A549 (cell line): ENCODE data around the gene TWIST1. TPM values are rescaled to one million over a fixed set of nuclear protein-coding genes. Genes with fewer than 3 reads are reported as not detected.

Experiments
- ATAC-seq, 2 experiments: fragments of 200-7000 bp in 1 of 2; fragments of >200 bp in 1 of 2; cut with Nextera tagmentation in 1 of 2; cut with Tn5 transposase in 1 of 2; 3 replicates each; pipeline versions ENCODE4 v1.8.0 to v1.9.1; 2018 to 2020; ENCODE audit warnings: mild to moderate bottlenecking in 1 of 2, moderate library complexity in 1 of 2
- CTCF ChIA-PET: fragments of 300-600 bp; sonication (Branson Sonifier 250); formaldehyde crosslinking; extraction: SDS; loops from one replicate; lab custom pipeline; 2021; ENCODE audit warnings: antibody characterized with exemption, inconsistent platforms; lab: Yijun Ruan, JAX
- POLR2A ChIA-PET: fragments of 350-600 bp; formaldehyde crosslinking; extraction: SDS; loops from one replicate; lab custom pipeline; 2021; ENCODE audit warnings: antibody characterized with exemption, inconsistent platforms; lab: Yijun Ruan, JAX
- DNase-seq, 2 experiments: peaks; one replicate each; pipeline versions ENCODE4 v3.0.0 to v3.0.0-alpha.2; 2011 to 2016; ENCODE audit warnings: low read depth in 1 of 2, low spot score in 1 of 2
- FAIRE-seq: peaks from 2 replicates; lab custom pipeline; 2011; peaks lifted over from hg19 to GRCh38; lab: Jason Lieb, UNC
- H3K27ac ChIP-seq, 2 experiments: fragments of >200 bp; sonication (Bioruptor Twin); formaldehyde crosslinking; 3 replicates each; pipeline ENCODE4 v1.5.1; 2016 to 2017
- H3K4me1 ChIP-seq: fragments of >200 bp; sonication (Bioruptor Twin); formaldehyde crosslinking; 3 replicates; pipeline ENCODE4 v1.6.1; 2016
- H3K4me2 ChIP-seq: fragments of >200 bp; sonication (Bioruptor Twin); formaldehyde crosslinking; 3 replicates; pipeline ENCODE4 v1.6.1; 2016
- H3K4me3 ChIP-seq: fragments of >200 bp; sonication (Bioruptor Twin); formaldehyde crosslinking; 3 replicates; pipeline ENCODE4 v1.5.1; 2016
- H3K9me3 ChIP-seq: fragments of >200 bp; sonication (Bioruptor Twin); formaldehyde crosslinking; 3 replicates; pipeline ENCODE4 v1.6.1; 2016
- CBX2 ChIP-seq: fragments of 200-600 bp; sonication (generic); IDR thresholded peaks from 2 replicates; pipeline ENCODE4 v1.6.1; 2016; ENCODE audit warnings: low read depth, mild to moderate bottlenecking, borderline replicate concordance
- CEBPB ChIP-seq, 2 experiments: fragments of >200 bp in 1 of 2; sonication (Bioruptor Twin) in 1 of 2; formaldehyde crosslinking in 1 of 2; IDR thresholded peaks; 2 replicates each; pipeline ENCODE4 v1.6.1; 2012 to 2016
- CHD4 ChIP-seq: fragments of 200-600 bp; sonication (generic); IDR thresholded peaks from 2 replicates; pipeline ENCODE4 v1.6.1; 2016; ENCODE audit warnings: antibody characterized with exemption, mild to moderate bottlenecking, borderline replicate concordance
- CTCF ChIP-seq: fragments of >200 bp; sonication (Bioruptor Twin); formaldehyde crosslinking; IDR thresholded peaks from 3 replicates; pipeline ENCODE4 v1.5.1; 2016
- EHF ChIP-seq: fragments of 250-450 bp; sonication (Bioruptor Pico); IDR thresholded peaks from 2 replicates; pipeline ENCODE4 v1.5.0; 2020; ENCODE audit warnings: mild to moderate bottlenecking
- ESRRA ChIP-seq: fragments of 150-350 bp; IDR thresholded peaks from 2 replicates; pipeline ENCODE4 v1.6.1; 2014; ENCODE audit warnings: mild to moderate bottlenecking, low read length, borderline replicate concordance
- FOSL2 ChIP-seq, 2 experiments: fragments of 450-650 bp in 1 of 2; fragments of >200 bp in 1 of 2; sonication (Bioruptor Twin) in 1 of 2; formaldehyde crosslinking; IDR thresholded peaks; 2 replicates each; pipeline versions ENCODE4 v1.5.0 to v1.6.1; 2016 to 2020; ENCODE audit warnings: mild to moderate bottlenecking in 1 of 2, moderate library complexity in 1 of 2
- HES2 ChIP-seq: fragments of >200 bp; sonication (Bioruptor Twin); formaldehyde crosslinking; IDR thresholded peaks from 2 replicates; pipeline ENCODE4 v1.6.1; 2016
- HEYL ChIP-seq: fragments of 250-450 bp; sonication (Bioruptor Pico); IDR thresholded peaks from 2 replicates; pipeline ENCODE4 v1.8.0; 2021; ENCODE audit warnings: mild to moderate bottlenecking, moderate library complexity
- KDM1A ChIP-seq: fragments of 200-600 bp; sonication (generic); IDR thresholded peaks from 2 replicates; pipeline ENCODE4 v1.6.1; 2016; ENCODE audit warnings: low read depth, mild to moderate bottlenecking
- MAX ChIP-seq: IDR thresholded peaks from 2 replicates; pipeline ENCODE4 v1.6.1; 2012
- MAZ ChIP-seq: fragments of 150-350 bp; IDR thresholded peaks from 2 replicates; pipeline ENCODE4 v1.6.1; 2014; ENCODE audit warnings: antibody characterized with exemption, low read depth, low read length, borderline replicate concordance
- MYC ChIP-seq: IDR thresholded peaks from 2 replicates; pipeline ENCODE4 v1.6.1; 2012; ENCODE audit warnings: mild to moderate bottlenecking, inconsistent platforms, low read length, improper control_type of control experiment, borderline replicate concordance
- NPAS2 ChIP-seq: fragments of 250-450 bp; sonication (Bioruptor Pico); IDR thresholded peaks from 2 replicates; pipeline ENCODE4 v1.8.0; 2022; ENCODE audit warnings: mild to moderate bottlenecking, moderate library complexity, borderline replicate concordance
- PBX3 ChIP-seq: IDR thresholded peaks from 2 replicates; pipeline ENCODE4 v1.6.1; 2012
- PHF8 ChIP-seq: fragments of 200-600 bp; sonication (generic); IDR thresholded peaks from 2 replicates; pipeline ENCODE4 v1.6.1; 2016; ENCODE audit warnings: low read depth, mild to moderate bottlenecking, antibody characterized with exemption, moderate library complexity, borderline replicate concordance
- POLR2A ChIP-seq: IDR thresholded peaks from 2 replicates; pipeline ENCODE4 v1.6.1; 2012; ENCODE audit warnings: mild to moderate bottlenecking, low read length
- RAD21 ChIP-seq, 2 experiments: fragments of >200 bp in 1 of 2; sonication (Bioruptor Twin) in 1 of 2; formaldehyde crosslinking in 1 of 2; IDR thresholded peaks in 1 of 2; conservative IDR thresholded peaks in 1 of 2; 2 replicates in 1 of 2; 3 replicates in 1 of 2; pipeline ENCODE4 v1.6.1; 2012 to 2018; ENCODE audit warnings: inconsistent platforms in 1 of 2
- RNF2 ChIP-seq: fragments of 200-600 bp; sonication (generic); IDR thresholded peaks from 2 replicates; pipeline ENCODE4 v1.6.1; 2016; ENCODE audit warnings: low read depth, mild to moderate bottlenecking, antibody characterized with exemption, moderate library complexity, borderline replicate concordance
- SREBF2 ChIP-seq: fragments of 450-650 bp; IDR thresholded peaks from 2 replicates; pipeline ENCODE4 v1.6.1; 2014; ENCODE audit warnings: mild to moderate bottlenecking, moderate library complexity
- TFCP2L1 ChIP-seq: fragments of 250-450 bp; sonication (Bioruptor Pico); IDR thresholded peaks from 2 replicates; pipeline ENCODE4 v1.5.0; 2021; ENCODE audit warnings: mild to moderate bottlenecking
- USF2 ChIP-seq: fragments of 450-650 bp; IDR thresholded peaks from 2 replicates; pipeline ENCODE4 v1.6.1; 2014; ENCODE audit warnings: antibody characterized with exemption
- WGBS: methylation state at CpG from one replicate; pipeline ENCODE4 v1.1.6; 2017; ENCODE audit errors: missing lambda C conversion rate; 5-methylcytosine and 5-hydroxymethylcytosine counted together
- polyA plus RNA-seq, 4 experiments: library from polyadenylated mRNA; depleted of rRNA in 3 of 4; stranded (reverse); fragments of >200 nt; fragmentation: RNase III in 1 of 4; extraction: RNeasy Plus Mini Kit Qiagen cat#74134 plus additional on column Dnase treatment in 1 of 4; gene quantifications; 2 replicates in 3 of 4; 3 replicates in 1 of 4; pipeline ENCODE4 v1.2.3, GENCODE V29; 2011 to 2017

The TWIST1 gene
- polyA plus RNA-seq, 2 of the 4 experiments (the other 2 are of a cell fraction): 0.61 to 1.3 TPM

GRCh38 chr7:19110776-19111175, 6.7 kb downstream of the TWIST1 start:
- H3K4me2 ChIP-seq: no peak overlapping the region
- WGBS: 69% methylated on average over 5 of the region's 6 CpGs
- no peaks in the 10 kb centered on the region for H3K4me1 ChIP-seq
- H3K4me3 ChIP-seq: no peak overlapping the region
- ChIA-PET CTCF (no interaction called here), POLR2A (no interaction called here)
- no peak overlapping the region for H3K27ac ChIP-seq
- ATAC-seq (no peak), DNase-seq (no peak), FAIRE-seq (no peak)
- no peak for TF ChIP-seq RAD21 (conservative IDR thresholded peaks at IDR 0.05 in 1 of 2, IDR thresholded peaks at IDR 0.05 in 1 of 2)
- TF ChIP-seq MYC: no peak
- TF ChIP-seq MAX: no peak
- no peak for TF ChIP-seq HEYL (CRISPR knock-in tag)
- TF ChIP-seq PBX3: no peak
- no peak for TF ChIP-seq CEBPB (IDR thresholded peaks at IDR 0.05)
- no peak for TF ChIP-seq CTCF
- no peak for TF ChIP-seq TFCP2L1 (CRISPR knock-in tag)
- TF ChIP-seq PHF8: no peak
- no peaks in the 10 kb centered on the region for H3K9me3 ChIP-seq

DNA sequence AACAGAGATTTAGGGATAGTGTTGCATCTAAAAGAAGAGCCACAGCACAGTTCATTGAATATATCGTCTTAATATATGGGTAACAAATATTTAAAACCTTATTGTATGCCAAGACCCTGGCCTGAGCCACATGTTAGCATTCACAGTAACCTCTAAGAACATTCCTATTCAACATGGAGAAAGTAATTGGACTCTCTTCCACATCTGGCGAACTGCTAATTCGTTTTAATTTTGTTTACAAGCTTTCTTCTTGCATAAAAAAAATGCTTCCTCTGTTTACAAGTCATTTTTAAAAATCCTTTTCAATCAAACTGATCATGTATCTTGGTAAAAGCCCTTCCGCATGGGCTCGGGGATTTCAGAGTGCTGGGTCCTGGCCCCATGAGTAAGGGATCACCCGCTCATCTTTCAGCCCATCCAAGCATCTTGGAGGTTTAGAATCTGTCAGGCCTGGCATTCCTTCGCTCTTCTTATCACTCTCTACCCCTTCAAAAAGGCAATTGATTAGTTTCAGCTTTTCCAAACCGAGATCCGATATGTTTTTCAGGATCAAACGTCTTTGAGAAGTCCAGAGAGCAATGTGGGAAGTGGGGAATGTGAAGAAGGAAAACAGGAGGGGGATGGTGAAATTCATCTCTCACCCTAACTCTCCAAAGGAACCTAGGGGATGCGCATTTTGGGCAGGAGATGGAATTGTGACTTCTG, 7.3 kb downstream of the TWIST1 start:
- no peaks in the 10 kb centered on the region for H3K4me1 ChIP-seq
- 53% methylated on average over 11 of the region's 11 CpGs for WGBS
- FAIRE-seq (no peak), ATAC-seq (no peak), DNase-seq (no peak)
- ChIA-PET CTCF (interaction anchor here (1.1 kb wide), 1 partner anchor 10 kb away, joined by 3 read pairs; no protein-coding TSS in a partner anchor), POLR2A (no interaction called here)
- no peak overlapping the region for H3K4me3 ChIP-seq
- no peak overlapping the region for H3K4me2 ChIP-seq
- TF ChIP-seq MAZ (no peak), USF2 (no peak)
- no peaks in the 10 kb centered on the region for H3K9me3 ChIP-seq
- no peak overlapping the region for H3K27ac ChIP-seq

- Histone ChIP-seq H3K4me3 (no peak overlapping the region), H3K4me1 (no peaks in the 10 kb centered on the region), H3K4me2 (no peak overlapping the region), H3K9me3 (no peaks in the 10 kb centered on the region), H3K27ac (no peak overlapping the region)
- WGBS: 66% methylated on average over 11 of the region's 11 CpGs
- ChIA-PET POLR2A (no interaction called here), CTCF (interaction anchor here (1.1 kb wide), 1 partner anchor 11 kb away, joined by 3 read pairs; no protein-coding TSS in a partner anchor)
- DNase-seq (no peak), FAIRE-seq (no peak), ATAC-seq (no peak)
- TF ChIP-seq NPAS2 (CRISPR knock-in tag) (no peak), PHF8 (no peak), RAD21 (conservative IDR thresholded peaks at IDR 0.05 in 1 of 2, IDR thresholded peaks at IDR 0.05 in 1 of 2) (no peak), RNF2 (no peak), SREBF2 (no peak), HES2 (no peak), CBX2 (no peak), ESRRA (no peak), CHD4 (no peak), POLR2A (no peak), FOSL2 (IDR thresholded peaks at IDR 0.05) (no peak), FOSL2 (CRISPR knock-in tag; IDR thresholded peaks at IDR 0.05) (no peak), TFCP2L1 (CRISPR knock-in tag) (no peak), CTCF (no peak), KDM1A (no peak), EHF (CRISPR knock-in tag) (no peak)
Measured at GRCh38 chr7:19109000-19109946, 8.2 kb downstream of the TWIST1 start.
